CD4-positive, alpha-beta T cell treated with Interleukin-21 for 1 hour (primary cell): ENCODE measurements around the gene CCDC70.
"Not testable (repeated sequence)": the region's sequence is repeated elsewhere in the genome, so short reads cannot be mapped to it uniquely, and the experiment has no call there.

Source experiments
- DNase-seq: peaks from one replicate; pipeline ENCODE4 v3.0.0-alpha.2; 2020

The CCDC70 gene

GRCh38 chr13:51865838-51866237, 4.1 kb downstream of the CCDC70 start:
- no peak for DNase-seq

GRCh38 chr13:51867062-51867461, 5.3 kb downstream of the CCDC70 start:
- DNase-seq, result no peak

- DNase-seq, result no peak
Measured at GRCh38 chr13:51869916-51870315, 8.1 kb downstream of the CCDC70 start.

GRCh38 chr13:51870616-51871015, 8.8 kb downstream of the CCDC70 start:
- no peak for DNase-seq

- no peak for DNase-seq
Measured at GRCh38 chr13:51873117-51873798, 11.5 kb downstream of the CCDC70 start.

GRCh38 chr13:51873837-51874236, 12.1 kb downstream of the CCDC70 start:
- no peak for DNase-seq

- DNase-seq, result no peak
Measured at GRCh38 chr13:51874651-51875050, 12.9 kb downstream of the CCDC70 start.

- DNase-seq, result no peak
Measured at GRCh38 chr13:51879133-51879532, 17.4 kb downstream of the CCDC70 start.

- no peak for DNase-seq
Measured at GRCh38 chr13:51881296-51881695, 19.5 kb downstream of the CCDC70 start.

GRCh38 chr13:51882570-51883225, 20.9 kb downstream of the CCDC70 start:
- no peak for DNase-seq

- no peak for DNase-seq
Measured at GRCh38 chr13:51883226-51883600, 21.4 kb downstream of the CCDC70 start.

- no peak for DNase-seq
Measured at GRCh38 chr13:51885651-51886050, 23.9 kb downstream of the CCDC70 start.

- no peak for DNase-seq
Measured at GRCh38 chr13:51887468-51887867, 25.7 kb downstream of the CCDC70 start.

GRCh38 chr13:51892657-51893056, 30.9 kb downstream of the CCDC70 start:
- DNase-seq, result no peak

GRCh38 chr13:51894239-51894638, 32.5 kb downstream of the CCDC70 start:
- DNase-seq, result no peak

GRCh38 chr13:51895906-51896888, 34.4 kb downstream of the CCDC70 start:
- DNase-seq, result peak; percentile 52

- DNase-seq, result no peak
Measured at GRCh38 chr13:51900471-51900870, 38.7 kb downstream of the CCDC70 start.

GRCh38 chr13:51902776-51903175, 41.0 kb downstream of the CCDC70 start:
- DNase-seq, result no peak

GRCh38 chr13:51905787-51906186, 44.0 kb downstream of the CCDC70 start:
- DNase-seq, result no peak

GRCh38 chr13:51906581-51906980, 44.8 kb downstream of the CCDC70 start:
- DNase-seq, result no peak

GRCh38 chr13:51907040-51907732, 45.4 kb downstream of the CCDC70 start:
- DNase-seq, result no peak

- DNase-seq, result not testable (repeated sequence)
Measured at GRCh38 chr13:51909265-51909664, 47.5 kb downstream of the CCDC70 start.

GRCh38 chr13:51910508-51910907, 48.7 kb downstream of the CCDC70 start:
- no peak for DNase-seq
